ENCODE measurements around the gene ARID3A. TPM values are rescaled to one million over a fixed set of nuclear protein-coding genes. Genes with fewer than 3 reads are reported as not detected.

Gene ARID3A
- total and polyA plus RNA-seq, 12 donors, result 1.6 to 10.2 (median 7.4) TPM

DNA sequence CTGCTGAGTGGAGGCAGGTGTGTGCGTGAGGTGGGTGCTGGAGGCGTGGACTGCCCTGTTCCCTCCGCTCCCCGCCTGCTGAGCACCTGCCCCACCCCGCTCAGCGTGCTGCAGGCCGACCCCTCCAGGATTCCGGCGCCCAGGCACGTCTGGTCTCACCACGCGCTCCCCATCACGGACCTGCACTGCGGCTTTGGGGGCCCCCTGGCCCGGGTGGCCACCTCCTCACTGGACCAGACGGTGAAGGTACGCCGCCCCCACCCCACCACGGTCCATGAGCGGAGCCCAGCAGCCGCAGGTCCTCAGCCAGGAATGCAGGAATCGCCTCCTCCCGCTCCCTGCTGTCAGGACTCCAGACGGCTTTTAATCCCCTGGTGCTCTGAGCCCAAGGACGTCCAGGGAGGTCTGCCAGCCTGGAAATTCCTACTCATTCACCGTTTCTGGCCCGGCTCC lies 64.3 kb downstream of the ARID3A start:
- Histone ChIP-seq H3K4me1 (replicated peaks in 1 of 2) (peaks cover 15 to 28% of the 10 kb centered on the region in 2 donors), H3K27ac (peak overlapping the region; percentile 39 to 91 (median 79)), H3K27me3 (no peaks in the 10 kb centered on the region), H3K9me3 (replicated peaks in 1 of 3) (no peaks in the 10 kb centered on the region), H3K4me3 (no peak overlapping the region), H3K36me3 (replicated peaks in 1 of 2) (peaks cover 0 to 18% of the 10 kb centered on the region in 2 donors)
- 45 to 64% (median 52%) methylated on average over 9 to 27 of the region's 27 CpGs for WGBS, 4 donors
- TF ChIP-seq, protein P1, sequence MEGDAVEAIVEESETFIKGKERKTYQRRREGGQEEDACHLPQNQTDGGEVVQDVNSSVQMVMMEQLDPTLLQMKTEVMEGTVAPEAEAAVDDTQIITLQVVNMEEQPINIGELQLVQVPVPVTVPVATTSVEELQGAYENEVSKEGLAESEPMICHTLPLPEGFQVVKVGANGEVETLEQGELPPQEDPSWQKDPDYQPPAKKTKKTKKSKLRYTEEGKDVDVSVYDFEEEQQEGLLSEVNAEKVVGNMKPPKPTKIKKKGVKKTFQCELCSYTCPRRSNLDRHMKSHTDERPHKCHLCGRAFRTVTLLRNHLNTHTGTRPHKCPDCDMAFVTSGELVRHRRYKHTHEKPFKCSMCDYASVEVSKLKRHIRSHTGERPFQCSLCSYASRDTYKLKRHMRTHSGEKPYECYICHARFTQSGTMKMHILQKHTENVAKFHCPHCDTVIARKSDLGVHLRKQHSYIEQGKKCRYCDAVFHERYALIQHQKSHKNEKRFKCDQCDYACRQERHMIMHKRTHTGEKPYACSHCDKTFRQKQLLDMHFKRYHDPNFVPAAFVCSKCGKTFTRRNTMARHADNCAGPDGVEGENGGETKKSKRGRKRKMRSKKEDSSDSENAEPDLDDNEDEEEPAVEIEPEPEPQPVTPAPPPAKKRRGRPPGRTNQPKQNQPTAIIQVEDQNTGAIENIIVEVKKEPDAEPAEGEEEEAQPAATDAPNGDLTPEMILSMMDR (IDR thresholded peaks at IDR 0.05), result no peak
- peak in 1 of 2 donors; percentile 28 for TF ChIP-seq POLR2A (IDR thresholded peaks at IDR 0.05)
- intact Hi-C loops (cut with DNase I), result loop anchor here in 1 of 2 donors (10.0 kb wide), 1 partner anchor 215 kb away; no protein-coding TSS in a partner anchor
- peak; percentile 87 to 92 (median 91) for DNase-seq

DNA sequence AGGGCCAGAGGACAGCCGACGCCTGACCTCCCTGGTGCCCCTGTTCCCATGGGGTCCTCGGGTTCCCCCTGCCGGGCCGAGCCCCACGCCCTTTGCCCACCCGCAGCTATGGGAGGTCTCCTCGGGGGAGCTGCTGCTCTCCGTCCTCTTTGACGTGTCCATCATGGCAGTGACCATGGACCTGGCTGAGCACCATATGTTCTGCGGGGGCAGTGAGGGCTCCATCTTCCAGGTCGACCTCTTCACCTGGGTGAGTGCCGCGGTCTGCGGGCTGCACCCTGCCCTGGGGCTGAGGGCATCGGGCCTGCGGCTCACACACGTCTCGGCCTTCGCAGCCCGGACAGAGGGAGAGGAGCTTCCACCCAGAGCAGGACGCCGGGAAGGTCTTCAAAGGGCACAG lies 64.9 kb downstream of the ARID3A start:
- Histone ChIP-seq H3K9me3 (replicated peaks in 1 of 3) (no peaks in the 10 kb centered on the region), H3K27me3 (peaks cover 6% of the 10 kb centered on the region), H3K4me1 (replicated peaks in 1 of 2) (peaks cover 15 to 25% of the 10 kb centered on the region in 2 donors), H3K4me3 (peak overlapping the region in 1 of 4 donors; percentile 46), H3K27ac (peak overlapping the region; percentile 39 to 91 (median 79)), H3K36me3 (replicated peaks in 1 of 2) (peaks cover 0 to 18% of the 10 kb centered on the region in 2 donors)
- TF ChIP-seq, protein P1 (IDR thresholded peaks at IDR 0.05), result no peak
- TF ChIP-seq POLR2A (IDR thresholded peaks at IDR 0.05), result no peak
- intact Hi-C loops (cut with DNase I), result loop anchor here in 1 of 2 donors (10.0 kb wide), 1 partner anchor 216 kb away; no protein-coding TSS in a partner anchor
- peak in 1 of 7 donors; percentile 49 for DNase-seq
- WGBS, 4 donors, result 46 to 81% (median 67%) methylated on average over 1 to 23 of the region's 23 CpGs

DNA sequence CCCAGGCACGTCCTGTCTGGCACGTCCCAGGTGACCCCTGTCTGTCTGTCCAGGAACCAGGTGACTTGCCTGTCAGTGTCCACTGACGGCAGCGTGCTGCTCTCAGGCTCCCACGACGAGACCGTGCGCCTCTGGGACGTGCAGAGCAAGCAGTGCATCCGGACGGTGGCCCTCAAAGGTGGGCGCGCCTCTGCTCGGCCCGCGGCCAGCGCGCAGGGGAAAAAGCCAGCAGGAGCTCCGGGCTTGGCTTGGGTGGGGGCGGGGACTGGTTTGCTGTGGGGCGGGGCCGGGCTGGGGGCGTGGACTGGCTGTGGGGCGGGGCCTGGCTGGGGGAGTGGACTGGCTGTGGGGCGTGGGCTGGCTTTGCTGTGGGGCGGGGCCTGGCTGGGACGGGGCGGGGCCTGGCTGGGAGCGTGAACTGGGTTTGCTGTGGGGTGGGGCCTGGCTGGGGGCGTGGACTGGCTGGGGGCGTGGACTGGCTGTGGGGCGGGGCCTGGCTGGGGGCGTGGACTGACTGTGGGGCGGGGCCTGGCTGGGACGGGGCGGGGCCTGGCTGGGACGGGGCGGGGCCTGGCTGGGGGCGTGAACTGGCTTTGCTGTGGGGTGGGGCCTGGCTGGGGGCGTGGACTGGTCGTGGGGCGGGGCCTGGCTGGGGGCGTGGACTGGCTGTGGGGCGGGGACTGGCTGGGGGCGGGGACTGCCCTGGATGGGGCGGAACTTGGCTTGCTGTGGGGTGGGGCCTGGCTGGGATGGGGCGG lies 65.5 kb downstream of the ARID3A start:
- intact Hi-C loops (cut with DNase I), result loop anchor here in 1 of 2 donors (10.0 kb wide), 1 partner anchor 217 kb away; no protein-coding TSS in a partner anchor
- Histone ChIP-seq H3K27ac (peak overlapping the region in 4 of 5 donors; percentile 39 to 91 (median 84)), H3K4me1 (replicated peaks in 1 of 2) (peaks cover 15 to 30% of the 10 kb centered on the region in 2 donors), H3K4me3 (peak overlapping the region in 1 of 4 donors; percentile 46), H3K36me3 (replicated peaks in 1 of 2) (peaks cover 0 to 14% of the 10 kb centered on the region in 2 donors), H3K9me3 (replicated peaks in 1 of 3) (no peaks in the 10 kb centered on the region), H3K27me3 (peaks cover 12% of the 10 kb centered on the region)
- 41 to 61% (median 51%) methylated on average over 3 to 42 of the region's 47 CpGs for WGBS, 4 donors
- peak in 6 of 7 donors; percentile 69 to 88 (median 78) for DNase-seq
- no peak for TF ChIP-seq POLR2A (IDR thresholded peaks at IDR 0.05)
- TF ChIP-seq, protein P1 (IDR thresholded peaks at IDR 0.05), result no peak

DNA sequence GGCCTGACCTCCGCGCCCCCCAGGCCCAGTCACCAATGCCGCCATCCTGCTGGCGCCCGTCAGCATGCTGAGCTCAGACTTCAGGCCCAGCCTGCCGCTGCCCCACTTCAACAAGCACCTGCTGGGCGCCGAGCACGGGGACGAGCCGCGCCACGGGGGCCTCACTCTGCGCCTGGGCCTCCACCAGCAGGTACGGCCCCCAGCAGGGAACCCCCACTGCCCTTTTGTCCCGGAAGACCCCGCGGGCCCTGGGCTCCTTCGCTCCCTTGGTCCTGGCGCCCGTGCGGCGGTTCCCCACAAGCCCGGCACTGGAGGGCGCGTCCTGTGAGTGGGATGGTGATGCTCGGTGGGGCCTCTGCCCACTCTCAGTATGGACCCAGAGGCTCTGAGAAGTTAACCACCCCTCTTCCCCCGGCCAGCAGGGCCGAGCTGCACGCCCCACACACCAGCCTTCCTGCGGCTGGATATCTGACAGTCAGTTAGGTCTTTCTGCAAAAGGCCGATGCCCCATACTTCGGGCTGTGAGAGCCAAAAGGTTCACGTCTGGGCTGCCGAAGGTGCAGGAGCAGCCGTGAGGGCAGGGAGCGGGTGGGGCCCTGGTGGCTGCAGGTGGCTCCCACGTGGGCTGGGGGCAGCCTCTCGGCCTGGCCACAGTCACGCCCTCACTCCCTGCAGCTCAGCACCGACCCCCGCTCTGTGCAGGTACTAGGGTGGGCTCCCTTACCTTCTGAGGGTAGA lies 66.3 kb downstream of the ARID3A start:
- WGBS, 4 donors, result 80 to 96% (median 83%) methylated on average over 8 to 42 of the region's 42 CpGs
- Histone ChIP-seq H3K36me3 (replicated peaks in 1 of 2) (peaks cover 0 to 9% of the 10 kb centered on the region in 2 donors), H3K27ac (peak overlapping the region in 2 of 5 donors; percentile 38 to 73), H3K4me1 (replicated peaks in 1 of 2) (peaks cover 15 to 32% of the 10 kb centered on the region in 2 donors), H3K4me3 (no peak overlapping the region), H3K27me3 (peaks cover 17% of the 10 kb centered on the region), H3K9me3 (replicated peaks in 1 of 3) (no peaks in the 10 kb centered on the region)
- intact Hi-C loops (cut with DNase I), result loop anchor here in 1 of 2 donors (10.0 kb wide), 1 partner anchor 217 kb away; no protein-coding TSS in a partner anchor
- TF ChIP-seq, protein P1 (IDR thresholded peaks at IDR 0.05), result no peak
- no peak for TF ChIP-seq POLR2A (IDR thresholded peaks at IDR 0.05)
- DNase-seq, result no peak
